HEK293 (cell line): ENCODE data around the gene HDGF.

Experiments
- CTCF ChIA-PET: fragments of 350-600 bp; formaldehyde crosslinking; extraction: SDS; loops from one replicate; lab custom pipeline; 2021; ENCODE audit warnings: antibody characterized with exemption; lab: Yijun Ruan, JAX
- POLR2A ChIA-PET: fragments of 300-600 bp; formaldehyde crosslinking; extraction: SDS; loops from one replicate; lab custom pipeline; 2020; ENCODE audit warnings: antibody characterized with exemption, inconsistent platforms; lab: Yijun Ruan, JAX
- H3K27ac ChIP-seq: fragments of 200-500 bp; sonication (Bioruptor generic); 2 replicates; pipeline ENCODE4 v1.5.1; 2014; ENCODE audit warnings: low read depth, low read length, control low read depth, inconsistent platforms; ENCODE audit errors: extremely low read depth
- H3K36me3 ChIP-seq, 2 experiments: fragments of 200-500 bp in 1 of 2; sonication (Bioruptor generic) in 1 of 2; 1 replicate in 1 of 2; 2 replicates in 1 of 2; pipeline ENCODE4 v1.5.1; 2014 to 2017; ENCODE audit warnings: inconsistent platforms in 2 of 2, low read length in 2 of 2; ENCODE audit not compliant: control insufficient read depth in 2 of 2, insufficient read depth in 1 of 2
- H3K4me1 ChIP-seq: fragments of 200-500 bp; sonication (Bioruptor generic); 2 replicates; pipeline ENCODE4 v1.5.1; 2014; ENCODE audit warnings: mild to moderate bottlenecking, low read length, inconsistent platforms; ENCODE audit not compliant: control insufficient read depth, insufficient read depth
- H3K4me3 ChIP-seq: 2 replicates; pipeline ENCODE4 v1.5.1; 2011; ENCODE audit warnings: low read depth, mild to moderate bottlenecking, control low read depth, low read length, moderate library complexity
- H3K9me3 ChIP-seq: fragments of 200-500 bp; sonication (Bioruptor generic); 2 replicates; pipeline ENCODE4 v1.5.1; 2014; ENCODE audit warnings: low read depth, low read length, inconsistent platforms; ENCODE audit not compliant: control insufficient read depth, insufficient read depth
- ELK4 ChIP-seq: IDR thresholded peaks from 2 replicates; pipeline ENCODE4 v1.6.1; 2011; ENCODE audit warnings: mild to moderate bottlenecking, low read depth, low read length, borderline replicate concordance
- HOXC10 ChIP-seq: sonication (generic); formaldehyde crosslinking; IDR thresholded peaks from 2 replicates; pipeline ENCODE4 v1.8.1; 2023; ENCODE audit warnings: mild to moderate bottlenecking, missing genetic modification reagents
- KLF16 ChIP-seq: fragments of 450-650 bp; formaldehyde crosslinking; IDR thresholded peaks from 2 replicates; pipeline ENCODE4 v1.5.1; 2017; ENCODE audit warnings: missing biosample characterization, missing genetic modification characterization
- SCRT1 ChIP-seq: fragments of 450-650 bp; formaldehyde crosslinking; IDR thresholded peaks from 2 replicates; pipeline ENCODE4 v1.5.1; 2016; ENCODE audit warnings: missing biosample characterization, missing genetic modification characterization, borderline replicate concordance
- SCRT2 ChIP-seq: fragments of 450-650 bp; formaldehyde crosslinking; IDR thresholded peaks from 2 replicates; pipeline ENCODE4 v1.5.1; 2016; ENCODE audit warnings: missing biosample characterization, missing genetic modification characterization
- TSHZ1 ChIP-seq: fragments of 450-650 bp; formaldehyde crosslinking; IDR thresholded peaks from 2 replicates; pipeline ENCODE4 v1.5.1; 2016; ENCODE audit warnings: missing biosample characterization, missing genetic modification characterization, borderline replicate concordance
- ZBTB26 ChIP-seq: fragments of 450-650 bp; formaldehyde crosslinking; optimal IDR thresholded peaks from 2 replicates; pipeline ENCODE3; 2016; ENCODE audit warnings: missing biosample characterization, mild to moderate bottlenecking, missing genetic modification characterization
- ZEB2 ChIP-seq: fragments of 450-650 bp; formaldehyde crosslinking; IDR thresholded peaks from 2 replicates; pipeline ENCODE4 v1.5.1; 2016; ENCODE audit warnings: missing biosample characterization, missing genetic modification characterization
- ZFP41 ChIP-seq: fragments of 450-650 bp; formaldehyde crosslinking; IDR thresholded peaks from 2 replicates; pipeline ENCODE4 v1.5.1; 2016; ENCODE audit warnings: missing biosample characterization, missing genetic modification characterization, borderline replicate concordance
- ZIC2 ChIP-seq: fragments of 450-650 bp; formaldehyde crosslinking; IDR thresholded peaks from 2 replicates; pipeline ENCODE4 v1.5.1; 2016; ENCODE audit warnings: missing biosample characterization, missing genetic modification characterization
- ZNF121 ChIP-seq: fragments of 450-650 bp; formaldehyde crosslinking; IDR thresholded peaks from 2 replicates; pipeline ENCODE4 v1.5.1; 2016; ENCODE audit warnings: missing biosample characterization, missing genetic modification characterization
- ZNF24 ChIP-seq: fragments of 450-650 bp; formaldehyde crosslinking; IDR thresholded peaks from 2 replicates; pipeline ENCODE4 v1.5.1; 2016; ENCODE audit warnings: missing biosample characterization, missing genetic modification characterization
- ZNF280D ChIP-seq: fragments of 450-650 bp; formaldehyde crosslinking; IDR thresholded peaks from 2 replicates; pipeline ENCODE4 v1.5.1; 2016; ENCODE audit warnings: missing biosample characterization, missing genetic modification characterization
- ZNF544 ChIP-seq: fragments of 450-650 bp; formaldehyde crosslinking; IDR thresholded peaks from 2 replicates; pipeline ENCODE4 v1.5.0; 2017; ENCODE audit warnings: missing biosample characterization, missing genetic modification characterization
- ZNF658 ChIP-seq: fragments of 450-650 bp; formaldehyde crosslinking; IDR thresholded peaks from 2 replicates; pipeline ENCODE4; 2016; ENCODE audit warnings: missing biosample characterization, missing genetic modification characterization
- ZNF692 ChIP-seq: fragments of 450-650 bp; formaldehyde crosslinking; IDR thresholded peaks from 2 replicates; pipeline ENCODE4 v1.5.1; 2016; ENCODE audit warnings: missing biosample characterization, missing genetic modification characterization
- ZNF707 ChIP-seq: fragments of 450-650 bp; formaldehyde crosslinking; IDR thresholded peaks from 2 replicates; pipeline ENCODE4 v1.5.1; 2016; ENCODE audit warnings: missing biosample characterization, missing genetic modification characterization
- ZNF776 ChIP-seq: fragments of 450-650 bp; formaldehyde crosslinking; IDR thresholded peaks from 2 replicates; pipeline ENCODE4 v1.5.0; 2017; ENCODE audit warnings: missing biosample characterization, missing genetic modification characterization, borderline replicate concordance
- ZNF791 ChIP-seq: fragments of 450-650 bp; formaldehyde crosslinking; IDR thresholded peaks from 2 replicates; pipeline ENCODE4 v1.5.1; 2016; ENCODE audit warnings: missing biosample characterization, missing genetic modification characterization
- ZSCAN30 ChIP-seq: fragments of 450-650 bp; IDR thresholded peaks from 2 replicates; pipeline ENCODE4 v1.5.1; 2018; ENCODE audit warnings: missing biosample characterization, mild to moderate bottlenecking, missing genetic modification characterization, moderate library complexity

Gene HDGF

GRCh38 chr1:156733989-156734584 lies 17.4 kb downstream of the HDGF start:
- no peak overlapping the region for H3K27ac ChIP-seq
- TF ChIP-seq ZNF707 (tag by site-specific recombination) (no peak), ZFP41 (tag by site-specific recombination) (no peak), SCRT1 (tag by site-specific recombination) (peak; percentile 10; the same call in 1 of the 2 replicates), SCRT2 (tag by site-specific recombination) (0 out of 2 replicates have a peak, but pooled peaks have one; percentile 19), ZNF692 (tag by site-specific recombination) (no peak), ZNF121 (tag by site-specific recombination) (no peak), ZSCAN30 (tag by site-specific recombination) (no peak)
- no peak overlapping the region for H3K4me3 ChIP-seq
- peaks cover 4 to 68% of the 10 kb centered on the region in 2 experiments; a peak in 2 of 3 replicates for H3K36me3 ChIP-seq
- H3K4me1 ChIP-seq = no peaks in the 10 kb centered on the region
- ChIA-PET CTCF (interaction anchor here (1.6 to 10.1 kb wide), 2 partner anchors 28 to 49 kb away, joined by 5 to 526 read pairs; partner anchors contain the start of genes CRABP2 and NES), POLR2A (no interaction called here)
- no peaks in the 10 kb centered on the region for H3K9me3 ChIP-seq

- POLR2A ChIA-PET = interaction anchor here (0.6 to 4.8 kb wide), 36 partner anchors 8 to 199 kb away, joined by 3 to 84 read pairs (median 4); partner anchors contain the start of genes HAPLN2, HDGF, MRPL24 and NES
- no peak for TF ChIP-seq ZNF544 (tag by site-specific recombination)
- TF ChIP-seq ZBTB26 (tag by site-specific recombination) = peak; percentile 46
- TF ChIP-seq KLF16 = peak; percentile 17; the same call in 1 of the 2 replicates
- TF ChIP-seq ZNF776 (tag by site-specific recombination) = no peak
- TF ChIP-seq HOXC10 (CRISPR knock-in tag) = no peak
- TF ChIP-seq ZNF280D = no peak
- TF ChIP-seq ELK4 = no peak
- TF ChIP-seq ZFP41 (tag by site-specific recombination) = no peak
- peak; percentile 46; the same call in 1 of the 2 replicates for TF ChIP-seq ZIC2
- TF ChIP-seq ZNF658 (tag by site-specific recombination) = no peak
- TF ChIP-seq ZNF24 (tag by site-specific recombination) = peak; percentile 43; the same call in 1 of the 2 replicates
- no peak for TF ChIP-seq ZNF791 (tag by site-specific recombination)
- TF ChIP-seq ZEB2 (tag by site-specific recombination) = peak; percentile 48; the same call in 1 of the 2 replicates
- TF ChIP-seq TSHZ1 = 0 out of 2 replicates have a peak, but pooled peaks have one; percentile 11
Measured at GRCh38 chr1:156728599-156729462, 22.6 kb downstream of the HDGF start, which contains the start of gene ISG20L2. Gene ISG20L2 (minus strand): TSS chr1:156728766. CDS start chr1:156727652, 1,114 bp downstream.

More at GRCh38 chr1:156728599-156729462, 22.6 kb downstream of the HDGF start, which contains the start of gene ISG20L2:
- Histone ChIP-seq H3K4me3 (peak within 1 kb of the TSS; percentile 85), H3K27ac (peak within 1 kb of the TSS; percentile 72), H3K36me3 (peaks cover 0 to 57% of the 10 kb centered on the region in 2 experiments; a peak in 1 of 3 replicates), H3K9me3 (no peaks in the 10 kb centered on the region), H3K4me1 (peaks cover 7% of the 10 kb centered on the region)
- CTCF ChIA-PET = interaction anchor here (0.6 to 10.1 kb wide), 15 partner anchors 11 to 200 kb away, joined by 3 to 526 read pairs (median 6); partner anchors contain the start of genes CRABP2, INSRR, MRPL24 and NES
